GM19372 (cell line): ENCODE results near the gene TEC.
"Not testable (repeated sequence)": the region's sequence is repeated elsewhere in the genome, so short reads cannot be mapped to it uniquely, and the experiment has no call there.

Source experiments
- ATAC-seq: cut with Tn5 transposase; IDR thresholded peaks from one replicate; pipeline ENCODE4 v1.9.1; 2021; ENCODE audit warnings: mild to moderate bottlenecking, low read depth, moderate library complexity; ENCODE audit not compliant: unreplicated experiment

TEC gene

DNA sequence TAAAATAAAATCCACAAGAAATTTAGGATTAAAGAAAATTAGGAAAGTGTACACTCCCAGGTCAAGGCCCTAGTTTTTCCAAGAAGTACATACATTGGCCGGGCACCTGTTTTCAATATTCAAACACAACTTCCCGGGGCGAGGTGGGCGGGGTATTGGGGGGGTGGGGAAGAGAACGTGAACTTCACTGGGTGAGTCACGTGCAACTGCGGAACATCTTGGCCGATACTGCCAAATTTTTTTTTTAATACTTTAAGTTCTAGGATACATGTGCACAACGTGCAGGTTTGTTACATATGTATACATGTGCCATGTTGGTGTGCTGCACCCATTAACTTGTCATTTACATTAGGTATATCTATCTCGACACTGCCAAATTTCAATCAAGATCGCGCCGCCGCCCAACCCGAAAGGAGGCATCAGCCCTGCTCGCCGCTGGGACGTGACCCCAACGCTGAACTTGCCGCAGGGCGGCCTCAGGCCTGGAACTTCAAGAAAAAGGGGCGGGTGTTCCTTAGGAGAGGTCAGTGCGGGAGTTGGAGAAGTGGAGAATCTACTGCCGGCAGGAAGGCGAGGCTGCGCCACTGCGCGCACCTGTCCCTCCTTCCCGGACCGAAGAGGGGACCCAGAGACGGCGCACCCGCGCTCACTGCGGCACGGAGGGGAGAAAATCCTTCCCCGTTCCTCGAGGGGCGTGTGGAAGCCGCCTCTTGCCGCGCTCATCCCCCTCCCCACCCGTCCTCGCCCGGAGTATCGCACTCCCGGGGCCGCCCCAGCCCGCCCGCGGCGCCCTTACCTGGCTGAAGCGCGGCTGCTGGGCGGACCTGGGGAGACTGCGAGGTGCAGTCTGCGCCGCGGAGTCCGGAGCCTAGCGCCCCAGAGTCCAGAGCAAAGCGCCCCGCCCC is at the start of gene TEC:
TEC (minus strand) TSS at position 883 of the 905 bp plus-strand sequence. CDS start 41,224 bp downstream, outside the sequence.
- peak; percentile 21 for ATAC-seq

GRCh38 chr4:48315728-48316630 is 46.3 kb upstream of the TEC start:
- ATAC-seq = peak; percentile 59

DNA sequence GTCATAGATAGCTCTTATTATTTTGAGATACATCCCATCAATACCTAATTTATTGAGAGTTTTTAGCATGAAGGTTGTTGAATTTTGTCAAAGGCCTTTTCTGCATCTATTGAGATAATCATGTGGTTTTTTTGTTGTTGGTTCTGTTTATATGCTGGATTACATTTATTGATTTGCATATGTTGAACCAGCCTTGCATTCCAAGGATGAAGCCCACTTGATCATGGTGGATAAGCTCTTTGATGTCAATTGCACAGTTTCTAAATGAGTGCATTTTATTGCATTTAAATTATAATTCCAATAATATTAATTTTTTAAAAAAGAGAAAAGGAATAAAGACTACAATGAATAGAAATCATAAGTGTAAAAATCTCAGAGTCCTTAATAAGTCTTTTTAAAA is 45.1 kb upstream of the TEC start:
- not testable (repeated sequence) for ATAC-seq

- ATAC-seq = no peak
These were observed 42.3 kb upstream of the TEC start for GRCh38 chr4:48311896-48312295.

GRCh38 chr4:48308901-48309300 is 39.3 kb upstream of the TEC start:
- no peak for ATAC-seq

- peak; percentile 45 for ATAC-seq
These were observed 37.9 kb upstream of the TEC start for GRCh38 chr4:48307528-48307927.

DNA sequence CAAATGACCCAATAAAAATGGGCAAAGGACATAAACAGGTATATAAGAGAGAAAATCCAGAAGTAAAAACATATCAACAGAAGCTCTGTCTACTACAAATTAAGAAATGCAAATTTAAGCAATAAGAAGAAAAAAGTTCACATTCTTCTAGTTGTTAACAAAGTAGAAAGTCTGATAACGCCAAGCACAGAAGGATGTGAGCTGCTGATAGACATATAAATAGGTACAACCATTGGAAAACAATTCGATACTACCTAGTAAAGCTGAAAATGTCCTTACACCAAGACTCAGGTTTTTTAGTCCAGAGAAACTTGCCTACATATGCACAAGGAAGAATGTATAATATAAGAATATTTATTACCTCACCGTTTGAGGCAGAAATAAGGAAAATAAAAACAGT is 35.9 kb upstream of the TEC start:
- ATAC-seq = no peak

- no peak for ATAC-seq
These were observed 30.4 kb upstream of the TEC start for GRCh38 chr4:48300004-48300403.

DNA sequence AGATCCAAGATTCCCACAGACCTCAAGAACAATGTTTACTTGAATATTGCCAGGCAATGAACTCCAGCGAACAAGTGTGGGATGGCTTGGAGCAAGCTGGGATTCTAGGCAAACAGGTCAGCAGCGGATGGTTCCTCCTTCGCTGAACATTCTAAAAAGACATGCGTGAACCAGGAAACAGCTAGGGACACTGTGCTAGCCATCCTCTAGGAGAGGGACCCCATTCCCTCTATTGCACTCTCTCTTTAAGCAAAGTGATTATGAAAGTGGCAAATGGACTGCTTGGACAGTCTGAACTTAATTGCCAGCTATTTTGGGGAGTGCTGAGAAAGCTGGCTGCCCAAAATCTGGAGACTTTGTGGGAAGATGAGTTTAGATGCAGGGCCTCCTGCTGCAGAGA is 29.9 kb upstream of the TEC start:
- no peak for ATAC-seq

GRCh38 chr4:48297256-48297846 is 27.7 kb upstream of the TEC start:
- ATAC-seq = no peak

GRCh38 chr4:48296365-48296764 is 26.7 kb upstream of the TEC start:
- peak; percentile 80 for ATAC-seq

- no peak for ATAC-seq
These were observed 25.5 kb upstream of the TEC start for GRCh38 chr4:48295116-48295515.

DNA sequence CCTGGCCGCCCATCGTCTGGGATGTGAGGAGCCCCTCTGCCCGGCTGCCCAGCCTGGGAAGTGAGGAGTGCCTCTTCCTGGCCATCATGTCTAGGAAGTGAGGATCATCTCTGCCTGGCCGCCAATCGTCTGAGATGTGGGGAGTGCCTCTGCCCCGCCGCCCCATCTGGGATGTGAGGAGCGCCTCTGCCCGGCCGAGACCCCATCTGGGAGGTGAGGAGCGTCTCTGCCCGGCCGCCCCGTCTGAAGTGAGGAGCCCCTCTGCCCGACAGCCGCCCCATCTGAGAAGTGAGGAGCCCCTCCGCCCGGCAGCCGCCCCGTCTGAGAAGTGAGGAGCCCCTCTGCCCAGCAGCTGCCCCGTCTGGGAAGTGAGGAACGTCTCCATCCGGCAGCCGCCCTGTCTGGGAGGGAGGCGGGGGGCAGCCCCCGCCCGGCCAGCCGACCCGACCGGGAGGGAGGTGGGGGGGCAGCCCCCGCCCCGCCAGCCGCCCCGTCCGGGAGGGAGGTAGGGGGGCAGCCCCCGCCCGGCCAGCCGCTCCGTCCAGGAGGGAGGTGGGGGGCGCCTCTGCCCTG is 22.7 kb upstream of the TEC start:
- ATAC-seq = not testable (repeated sequence)

DNA sequence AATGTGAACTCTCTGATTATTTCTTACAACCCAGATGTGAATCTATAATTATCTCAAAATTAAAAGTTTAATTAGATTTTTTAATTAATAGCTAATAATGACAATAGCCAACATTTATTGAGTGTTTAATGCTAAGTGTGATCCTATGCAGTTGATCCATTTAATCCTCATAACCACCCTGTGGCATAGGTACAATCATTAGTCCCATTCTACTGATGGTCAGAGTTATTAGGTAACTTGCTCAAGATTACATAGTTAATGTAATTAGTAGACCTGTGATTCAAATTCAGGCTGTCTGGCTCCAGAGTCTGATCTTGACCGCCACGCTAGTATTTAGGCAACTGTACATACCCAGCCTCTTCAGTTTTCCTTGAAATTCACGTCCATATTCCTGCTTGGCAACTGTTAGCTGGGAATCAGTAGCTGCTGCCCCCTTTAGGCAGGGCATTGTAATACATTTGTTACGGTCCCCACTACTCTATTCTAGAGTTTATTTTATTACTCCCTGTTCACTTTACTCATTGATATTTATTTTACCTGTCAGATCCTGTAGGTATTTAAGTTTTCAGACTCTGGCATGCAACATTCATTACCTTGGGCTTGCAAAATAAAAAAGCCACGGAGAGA is 20.6 kb upstream of the TEC start:
- ATAC-seq = no peak

DNA sequence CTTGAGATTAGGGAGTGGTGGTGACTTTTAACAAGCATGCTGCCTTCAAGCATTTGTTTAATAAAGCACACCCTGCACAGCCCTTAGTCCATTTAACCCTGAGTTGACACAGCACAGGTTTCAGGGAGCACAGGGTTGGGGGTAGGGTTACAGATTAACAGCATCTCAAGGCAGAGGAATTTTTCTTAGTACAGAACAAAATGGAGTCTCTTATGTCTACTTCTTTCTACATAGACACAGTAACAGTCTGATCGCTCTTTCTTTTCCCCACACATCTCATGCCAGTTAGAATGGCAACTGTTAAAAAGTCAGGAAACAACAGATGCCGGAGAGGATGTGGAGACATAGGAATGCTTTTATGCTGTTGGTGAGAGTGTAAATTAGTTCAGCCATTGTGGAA is 16.4 kb upstream of the TEC start:
- ATAC-seq = not testable (repeated sequence)

- not testable (repeated sequence) for ATAC-seq
These were observed 16.0 kb upstream of the TEC start for GRCh38 chr4:48285640-48286039.

GRCh38 chr4:48275686-48276085 is 6.0 kb upstream of the TEC start:
- ATAC-seq = no peak

DNA sequence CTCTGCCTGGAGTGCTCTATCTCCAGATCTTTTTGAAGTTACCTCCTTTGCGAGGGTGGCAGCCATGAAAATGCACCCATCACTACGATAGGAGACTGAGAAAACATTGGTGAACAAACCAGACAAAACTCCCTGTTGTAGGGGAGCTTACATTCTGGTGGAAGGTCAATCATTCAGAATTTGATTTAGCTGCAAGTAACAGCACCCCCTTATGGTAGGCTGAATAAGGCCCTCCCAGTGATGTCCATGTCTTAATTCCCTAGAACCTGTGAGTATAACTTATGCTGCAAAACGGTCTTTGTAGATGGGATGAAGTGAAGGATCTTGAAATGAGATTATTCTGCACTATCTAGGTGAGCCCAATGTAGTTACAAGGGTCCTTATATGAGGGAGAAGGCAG is 5.6 kb upstream of the TEC start:
- peak; percentile 57 for ATAC-seq

GRCh38 chr4:48271626-48272025 is 2.0 kb upstream of the TEC start:
- no peak for ATAC-seq

DNA sequence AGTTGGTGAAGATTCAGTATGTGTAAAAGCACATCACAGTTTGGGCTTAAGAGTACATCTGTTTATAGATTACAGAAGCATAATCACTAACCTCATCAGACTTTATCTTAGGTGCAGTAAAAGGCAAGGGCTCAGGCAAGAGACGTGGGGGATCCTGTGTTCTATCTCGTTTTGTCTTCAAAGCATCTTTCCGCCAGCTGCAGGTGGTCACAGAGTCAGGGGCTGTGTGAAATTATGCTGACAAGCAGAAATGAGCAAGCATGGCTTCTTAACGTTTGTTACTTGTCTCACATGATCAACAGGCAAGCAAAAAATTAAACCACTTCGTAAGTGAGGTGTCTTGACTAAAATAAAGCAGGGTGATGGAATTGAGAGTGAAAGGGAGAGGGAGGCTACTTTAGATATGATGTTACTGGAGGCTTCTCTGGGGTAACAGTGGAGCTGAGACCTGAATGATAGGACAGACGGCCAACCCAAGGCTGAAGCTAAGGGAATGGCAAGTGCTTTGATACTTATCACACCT is 1.4 kb upstream of the TEC start:
- no peak for ATAC-seq
